Activated naive CD4-positive, alpha-beta T cell (primary cell): Measurements from ENCODE around the gene MAPKAPK3.
A peak's percentile ranks its signal among the peaks of the same experiment; 100 is the strongest.
"Not testable (repeated sequence)": the region's sequence is repeated elsewhere in the genome, so short reads cannot be mapped to it uniquely, and the experiment has no call there.

Source experiments
- DNase-seq, 4 experiments: peaks; one replicate each; lab custom pipeline; 2025; lab: John Stamatoyannopoulos, UW

MAPKAPK3 gene

DNA sequence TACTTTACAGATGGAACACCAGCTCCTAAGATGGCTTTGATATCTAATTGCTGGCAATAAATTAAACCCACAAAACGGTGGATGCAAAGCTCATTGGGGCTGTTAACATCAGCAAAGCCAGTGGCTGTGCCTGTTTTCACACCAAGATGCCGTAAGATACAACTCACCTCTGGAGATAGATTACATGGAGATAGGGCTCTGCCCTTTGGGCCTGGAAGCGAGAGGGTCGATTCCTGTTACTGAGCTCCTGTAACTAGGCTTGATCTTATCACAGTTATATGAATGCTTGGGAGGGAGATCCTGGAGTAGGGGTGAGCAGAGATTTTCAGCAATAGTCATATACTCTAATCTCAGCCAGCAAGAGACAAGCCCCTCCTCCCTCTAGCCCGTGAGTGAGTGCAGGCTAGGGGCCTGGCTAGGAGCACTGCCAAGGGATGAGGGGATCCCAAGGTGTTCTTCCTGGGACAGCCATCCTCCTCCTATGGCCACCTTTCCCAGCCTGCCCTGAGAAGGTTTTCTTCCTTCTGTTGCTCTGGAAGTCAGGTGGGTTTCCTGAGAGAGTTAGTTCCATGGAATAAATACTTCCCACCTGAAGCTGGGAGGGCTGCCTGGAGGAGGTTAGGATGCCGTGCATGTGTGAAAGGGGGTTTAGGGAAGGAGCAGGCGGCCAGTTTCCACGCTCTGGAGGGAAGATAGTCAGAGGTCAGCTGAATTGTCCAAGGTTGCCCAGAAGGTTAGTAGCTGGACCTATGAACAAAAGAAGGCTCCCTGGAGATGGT is 39.7 kb downstream of the MAPKAPK3 start:
- DNase-seq: no peak

DNA sequence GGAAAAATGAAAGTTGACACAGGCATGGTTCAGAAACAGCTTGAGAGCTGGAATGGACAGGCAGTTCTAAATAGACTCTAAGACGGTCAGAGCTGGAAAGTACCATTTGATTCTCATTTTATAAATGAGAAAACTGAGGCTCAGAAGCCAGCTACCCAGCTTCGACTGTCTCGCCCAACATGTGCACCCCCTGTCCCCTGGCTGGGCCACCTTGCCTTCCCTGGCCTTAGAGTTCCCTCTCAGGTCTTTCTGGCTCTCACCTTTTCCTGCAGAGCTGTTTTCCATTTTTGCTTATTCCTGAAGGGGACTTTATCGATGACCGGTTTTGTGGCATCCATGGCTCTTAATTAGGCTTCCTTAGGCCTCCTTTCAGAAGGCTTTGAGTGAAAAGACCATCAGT is 40.5 kb downstream of the MAPKAPK3 start:
- no peak for DNase-seq

DNA sequence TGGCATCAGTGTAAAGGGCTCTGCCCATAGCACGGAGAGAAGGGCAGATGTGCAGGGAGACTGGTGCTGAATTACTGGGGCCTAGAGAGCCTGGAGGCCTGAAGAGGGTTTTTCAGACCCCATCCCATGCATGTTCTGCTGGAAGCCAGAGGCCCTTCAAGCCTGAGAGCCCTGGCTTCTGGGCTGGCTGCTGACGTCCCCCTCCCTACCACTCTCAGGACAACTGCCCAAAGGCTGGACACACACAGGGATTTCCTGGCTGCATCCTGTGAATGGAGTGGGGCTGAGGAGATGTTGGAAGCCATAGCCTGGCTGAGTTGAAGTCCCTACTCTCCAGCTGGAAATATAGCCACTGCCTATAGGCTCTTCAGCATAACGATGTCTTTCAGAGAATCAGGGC is 40.9 kb downstream of the MAPKAPK3 start:
- no peak for DNase-seq

DNA sequence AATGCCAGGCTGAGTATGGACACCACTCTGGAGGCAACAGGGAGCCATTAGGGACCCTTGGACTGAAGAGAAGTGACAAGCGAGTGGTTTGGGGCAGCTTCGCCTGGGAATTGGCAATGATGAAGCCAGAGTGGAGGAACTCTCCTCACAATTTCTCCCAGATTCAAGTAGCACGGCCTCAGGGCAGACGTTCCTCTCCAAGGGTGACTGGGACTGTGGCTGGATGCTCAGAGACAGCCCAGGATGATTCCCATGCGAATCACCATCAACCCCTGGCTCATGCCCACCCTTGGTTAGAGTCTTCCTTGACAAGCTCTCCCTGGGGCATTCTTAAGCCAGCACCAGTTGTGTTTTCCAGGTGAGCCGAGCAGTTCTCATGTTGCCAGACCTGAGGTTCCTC is 41.5 kb downstream of the MAPKAPK3 start:
- DNase-seq: no peak

DNA sequence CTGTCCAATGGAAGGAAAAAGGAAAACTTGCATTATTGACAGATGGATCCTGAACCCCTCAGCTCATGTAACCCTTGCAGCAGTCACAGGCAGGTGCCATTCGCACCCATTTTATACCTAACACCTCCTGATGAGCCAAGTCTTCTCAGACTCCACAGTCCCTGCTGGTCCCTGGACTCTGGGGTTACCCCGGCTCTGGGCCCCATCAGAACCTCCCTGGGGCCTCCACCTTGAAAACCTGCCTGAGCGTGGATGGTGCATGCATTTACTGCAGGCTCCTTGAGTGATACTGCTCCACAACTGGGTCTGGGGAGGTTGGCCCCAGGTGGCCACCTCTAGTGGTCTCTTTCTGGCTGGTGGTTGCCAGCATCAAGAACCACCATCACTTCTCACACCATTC is 41.9 kb downstream of the MAPKAPK3 start:
- no peak for DNase-seq

DNA sequence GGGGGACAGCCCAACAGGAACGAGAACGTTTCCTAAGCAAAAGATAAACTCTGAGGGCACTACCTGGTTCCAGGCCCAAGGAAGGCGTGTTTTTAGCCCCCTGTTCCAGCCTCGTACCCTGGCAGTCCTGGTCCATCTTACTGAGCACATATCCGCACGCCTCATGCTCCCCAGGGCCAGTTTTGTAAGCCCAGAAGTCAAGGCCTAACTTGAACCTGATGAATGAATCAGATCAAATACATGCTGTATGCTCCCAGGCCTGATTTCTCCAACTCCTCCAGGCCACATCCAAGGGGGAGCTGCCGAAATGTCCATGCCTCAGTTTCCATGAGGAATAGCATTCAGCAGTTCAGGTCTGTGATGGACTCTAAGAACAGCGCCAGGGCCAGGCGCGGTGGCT is 43.4 kb downstream of the MAPKAPK3 start:
- DNase-seq: no peak

DNA sequence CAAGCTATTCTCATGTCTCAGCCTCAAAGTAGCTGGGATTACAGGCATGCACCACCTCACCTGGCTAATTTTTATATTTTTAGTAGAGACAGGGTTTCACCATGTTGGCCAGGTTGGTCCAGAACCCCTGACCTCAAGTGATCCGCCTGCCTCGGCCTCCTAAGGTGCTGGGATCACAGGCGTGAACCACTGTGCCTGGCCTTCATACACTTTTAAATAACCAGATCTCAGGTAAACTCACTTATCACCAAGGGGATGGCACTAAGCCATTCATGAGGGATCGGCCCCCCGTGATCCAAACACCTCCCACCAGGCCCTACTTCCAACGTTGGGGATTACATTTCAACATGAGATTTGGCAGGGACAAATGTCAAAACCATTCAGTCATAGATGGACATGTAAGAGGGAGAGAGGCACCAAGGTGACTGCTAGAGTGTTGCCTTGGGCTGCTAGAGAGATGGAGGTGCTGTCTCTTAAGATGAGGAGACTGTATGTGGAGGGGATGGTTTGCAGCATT is 44.4 kb downstream of the MAPKAPK3 start:
- no peak for DNase-seq

DNA sequence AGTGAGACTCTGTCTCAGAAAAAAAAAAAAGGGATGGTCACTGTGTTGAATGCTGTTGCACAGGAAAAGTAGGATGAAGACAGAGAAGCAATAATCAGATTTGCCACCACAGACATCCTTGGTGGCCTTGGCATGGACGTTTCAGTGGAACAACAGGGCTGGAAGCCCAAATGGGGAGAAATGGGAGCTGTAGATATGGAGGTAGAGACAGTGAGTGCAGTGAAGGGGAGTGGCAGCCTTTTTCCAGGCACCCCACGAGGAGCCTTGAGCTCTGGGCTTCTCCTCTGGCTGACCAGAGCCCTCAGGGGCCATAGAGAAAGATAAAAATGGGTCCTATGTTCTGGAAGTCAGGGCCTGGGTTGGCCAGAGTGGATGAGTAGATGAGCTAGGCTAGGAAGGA is 45.5 kb downstream of the MAPKAPK3 start:
- no peak for DNase-seq

DNA sequence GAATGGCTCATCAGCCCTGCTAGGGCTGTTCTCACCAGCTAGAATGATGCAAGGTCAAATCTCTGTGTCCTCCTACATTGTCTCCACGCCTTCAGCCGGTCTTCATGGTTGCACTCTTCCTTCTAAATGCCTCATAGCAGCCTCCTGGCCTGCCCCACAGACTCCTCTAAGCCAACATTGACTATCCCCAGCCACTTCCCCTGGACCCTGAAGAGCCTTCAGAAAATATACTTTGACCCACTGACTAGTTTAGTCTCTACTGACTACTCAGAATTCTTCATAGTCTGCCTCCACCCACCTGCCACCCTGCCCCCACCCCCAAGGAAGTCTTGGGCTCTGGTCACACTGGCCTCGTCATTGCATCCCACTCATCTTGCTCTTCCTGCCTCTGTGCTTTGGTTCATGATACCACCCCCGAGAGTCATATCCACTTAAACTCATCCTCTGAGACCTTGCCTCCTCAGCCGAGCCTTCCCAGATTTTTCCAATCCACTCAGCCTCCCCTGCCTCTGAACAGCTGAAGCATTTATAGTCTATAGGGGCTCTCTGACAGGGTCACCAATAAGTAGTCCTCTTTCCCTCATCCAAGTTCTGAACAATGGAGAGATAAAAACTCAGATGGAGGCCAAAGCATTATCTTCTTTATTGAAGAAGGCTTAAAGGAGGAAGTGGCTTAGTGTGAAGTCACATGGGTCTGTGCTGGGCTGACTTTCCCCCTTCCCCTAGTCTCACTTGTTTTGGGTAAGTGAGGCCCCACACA is 48.3 kb downstream of the MAPKAPK3 start:
- DNase-seq: no peak

DNA sequence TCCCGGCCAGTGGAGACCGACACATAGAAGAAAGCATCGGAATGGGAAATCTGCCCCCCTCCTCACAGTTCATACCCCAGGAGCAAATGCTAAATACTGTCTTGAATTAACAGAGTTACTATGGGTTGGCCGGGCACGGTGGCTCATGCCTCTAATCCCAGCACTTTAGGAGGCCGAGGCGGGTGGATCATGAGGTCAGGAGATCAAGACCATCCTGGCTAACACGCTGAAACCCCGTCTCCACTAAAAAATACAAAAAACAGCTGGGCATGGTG is 48.8 kb downstream of the MAPKAPK3 start:
- DNase-seq: not testable (repeated sequence)

DNA sequence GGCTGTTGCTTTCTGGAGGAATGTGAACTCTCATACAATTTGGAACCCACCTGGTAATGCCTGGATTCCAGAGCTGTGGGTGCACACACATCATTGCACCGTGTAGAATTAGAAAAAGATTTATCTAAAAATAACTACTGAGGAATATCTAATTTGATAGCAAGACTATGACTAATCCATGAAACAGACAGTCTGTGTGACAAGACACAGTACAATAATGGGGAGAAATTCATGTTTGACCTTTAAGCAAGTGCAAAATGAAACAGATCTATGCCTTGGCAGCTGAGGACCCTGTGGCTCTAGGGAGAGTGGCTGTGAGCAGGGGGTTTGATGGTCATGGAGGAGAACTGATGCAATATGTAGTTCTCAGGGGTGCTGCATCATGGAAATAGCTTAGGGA is 49.9 kb downstream of the MAPKAPK3 start:
- no peak for DNase-seq

DNA sequence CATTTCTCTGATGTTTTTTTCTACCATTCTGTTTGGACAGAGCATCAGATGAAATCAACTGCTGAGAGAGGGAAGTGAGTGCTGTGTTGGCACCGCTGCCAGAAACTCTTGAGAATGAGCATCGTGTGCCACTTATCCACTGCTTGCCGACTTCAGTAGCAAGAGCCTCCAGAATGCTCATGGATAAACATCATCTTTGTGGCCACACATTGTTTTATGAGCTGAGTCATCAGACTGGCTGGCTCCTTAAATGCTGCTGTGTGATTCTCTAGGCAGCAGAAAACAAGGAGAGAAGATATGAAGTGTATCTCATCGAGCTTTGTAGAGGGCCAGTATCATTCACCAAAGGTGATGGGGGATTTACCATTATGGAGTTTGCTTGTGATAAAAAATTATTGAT is 54.4 kb downstream of the MAPKAPK3 start:
- DNase-seq: no peak

DNA sequence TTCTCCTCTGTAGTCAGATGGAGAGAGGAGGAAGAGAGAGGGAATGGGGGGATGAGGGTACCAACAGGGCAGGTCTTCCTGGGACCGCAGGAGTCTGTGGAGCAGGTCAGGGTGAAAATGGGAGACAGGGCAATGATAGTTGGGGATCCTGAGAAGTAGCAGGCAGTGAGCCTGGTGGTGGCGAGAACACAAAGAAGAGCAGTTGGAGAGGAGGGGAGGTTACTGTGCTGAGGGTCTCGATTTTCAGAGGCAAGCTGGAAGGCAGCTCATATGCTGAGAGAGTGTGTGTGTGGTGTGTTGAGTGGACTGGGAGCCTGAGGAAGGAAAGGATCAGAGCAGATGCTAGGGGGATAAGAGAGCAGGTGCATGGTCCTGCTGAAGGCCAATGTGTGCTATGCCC is 55.7 kb downstream of the MAPKAPK3 start:
- no peak for DNase-seq

DNA sequence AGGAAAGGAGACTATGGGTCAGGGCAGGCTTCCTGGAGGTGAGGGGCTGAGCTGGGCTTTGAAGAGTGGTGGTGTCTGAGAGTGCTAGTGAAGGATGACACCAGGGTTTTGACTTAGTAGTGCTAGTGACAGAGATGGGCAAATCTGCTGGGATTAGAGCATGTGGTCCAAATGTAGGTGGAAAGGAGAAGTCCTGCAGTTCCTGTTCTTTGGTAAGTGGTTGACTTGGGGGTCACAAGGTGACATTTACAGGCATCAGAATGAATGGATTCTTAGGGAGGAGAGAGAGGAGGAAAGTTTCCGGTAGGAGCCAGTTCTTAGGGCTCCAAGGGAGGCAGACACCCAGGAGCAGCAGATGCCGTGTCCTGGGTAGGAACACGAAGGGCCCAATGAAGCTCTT is 57.0 kb downstream of the MAPKAPK3 start:
- DNase-seq: no peak

DNA sequence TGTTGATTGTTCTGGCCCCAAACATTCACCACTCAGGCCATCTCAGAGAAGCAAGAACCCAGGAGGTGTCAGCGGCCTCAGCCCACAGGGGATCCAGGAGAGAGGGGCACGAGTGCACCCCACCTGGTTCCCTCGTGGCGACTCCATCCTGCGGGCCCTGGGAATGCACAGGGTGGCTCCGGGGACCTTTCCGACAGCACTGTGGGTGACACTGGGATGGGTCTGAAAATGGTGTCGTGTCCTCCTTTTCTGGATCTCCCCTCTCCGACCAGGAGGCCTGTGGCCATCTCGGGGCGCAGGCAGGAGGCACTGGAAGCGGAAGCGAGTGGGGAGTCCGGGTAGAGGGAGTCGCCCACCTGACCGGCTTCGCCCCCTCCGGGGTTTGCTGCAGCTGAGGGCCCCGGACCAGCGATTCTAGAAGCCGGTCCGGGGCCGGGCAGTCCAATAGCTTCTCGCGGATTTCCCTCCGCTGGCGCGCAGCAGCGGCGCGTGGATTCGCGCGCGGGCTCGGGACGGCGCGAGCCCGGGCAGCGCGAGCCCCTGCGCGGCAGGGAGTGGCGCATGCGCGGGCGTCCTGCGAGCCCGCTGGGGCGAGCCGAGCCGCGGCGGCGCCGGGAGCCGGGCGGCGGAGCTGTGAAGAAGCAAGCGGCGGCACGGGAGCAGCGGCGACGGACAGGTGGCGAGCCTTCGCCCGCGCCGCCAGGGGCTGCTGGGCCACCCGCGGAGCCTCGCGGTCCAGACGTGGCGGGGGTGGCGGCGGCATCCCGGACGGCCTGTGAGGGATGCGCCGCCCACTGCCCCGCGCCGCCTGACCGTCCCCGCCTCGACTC is 57.6 kb downstream of the MAPKAPK3 start, which contains the start of gene DOCK3:
TSS of gene DOCK3 (plus strand) at position 579 of the 830 bp plus-strand sequence. CDS start 337 bp downstream, outside the sequence.
- DNase-seq: peak in 3 of 4 experiments; percentile 9 to 62 (median 27)

DNA sequence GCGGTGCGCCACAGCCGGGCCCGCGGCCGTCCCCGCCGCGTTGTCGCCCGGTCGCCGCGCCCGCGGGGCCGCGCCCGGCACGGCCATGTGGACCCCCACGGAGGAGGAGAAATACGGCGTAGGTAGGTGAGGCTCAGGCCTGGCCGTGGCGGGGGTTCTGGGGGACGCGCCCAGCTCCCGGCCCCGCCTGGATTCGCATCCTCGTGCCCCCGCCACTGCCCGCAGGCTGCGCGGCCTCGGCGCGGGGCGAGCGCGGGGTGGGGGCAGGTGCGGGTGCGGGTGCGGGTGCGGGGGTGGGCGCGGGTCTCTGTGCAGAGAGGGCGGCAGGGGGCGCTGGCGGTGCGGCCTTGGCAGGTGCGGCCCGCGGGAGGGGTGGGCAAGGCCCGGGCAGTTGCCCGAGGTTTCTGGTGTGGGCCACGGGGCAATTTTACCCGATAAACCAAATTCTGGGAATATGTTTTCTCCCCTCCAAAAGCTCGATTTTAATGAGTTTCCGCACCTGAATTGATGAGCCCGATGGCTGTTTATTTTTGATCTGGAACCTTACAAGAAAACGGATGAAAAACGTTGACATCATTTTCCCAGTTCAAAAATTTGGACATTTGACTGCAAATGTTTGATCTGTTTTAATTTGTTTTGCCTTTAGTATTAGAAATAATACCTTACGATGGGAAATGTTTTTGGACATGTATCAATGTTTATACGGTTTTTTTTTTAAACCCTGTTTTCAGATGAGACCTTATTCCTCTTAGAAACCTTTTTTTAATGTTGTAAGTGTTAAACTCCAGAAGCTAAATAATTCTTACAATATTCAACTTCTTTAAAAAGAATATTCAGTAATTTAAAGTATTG is 58.5 kb downstream of the MAPKAPK3 start:
- peak; percentile 11 to 30 (median 13) for DNase-seq

DNA sequence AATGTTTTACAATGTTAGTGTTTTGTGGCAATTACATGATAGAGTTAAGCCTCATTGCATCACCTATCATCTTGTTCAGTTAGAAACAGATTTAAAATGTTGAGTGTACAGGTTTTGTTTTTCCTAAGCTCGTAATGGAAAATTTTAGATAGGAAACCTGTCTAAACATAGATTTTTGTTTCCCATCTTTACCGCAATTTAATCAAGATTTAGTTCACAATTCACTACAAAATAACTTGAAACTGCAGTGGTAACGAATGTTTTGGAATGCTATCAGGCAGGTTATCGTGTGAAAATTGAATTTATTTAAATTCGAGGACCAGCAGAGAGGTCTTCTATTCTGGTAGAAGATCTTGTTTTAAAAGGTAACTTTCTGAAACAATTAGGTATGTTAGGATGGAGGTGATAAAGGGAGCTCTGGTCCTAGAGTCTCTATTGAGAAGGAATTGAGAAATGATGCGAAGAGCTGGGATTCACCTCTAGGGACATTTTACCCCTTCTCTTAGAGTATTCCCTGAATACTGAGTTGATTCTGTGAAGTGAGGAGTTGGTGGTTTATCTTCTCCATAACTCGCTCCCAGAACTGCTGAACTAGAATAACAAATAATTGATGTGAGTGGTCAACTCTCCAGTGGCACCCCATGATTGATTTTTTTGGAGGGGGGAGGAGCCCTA is 59.2 kb downstream of the MAPKAPK3 start:
- no peak for DNase-seq

DNA sequence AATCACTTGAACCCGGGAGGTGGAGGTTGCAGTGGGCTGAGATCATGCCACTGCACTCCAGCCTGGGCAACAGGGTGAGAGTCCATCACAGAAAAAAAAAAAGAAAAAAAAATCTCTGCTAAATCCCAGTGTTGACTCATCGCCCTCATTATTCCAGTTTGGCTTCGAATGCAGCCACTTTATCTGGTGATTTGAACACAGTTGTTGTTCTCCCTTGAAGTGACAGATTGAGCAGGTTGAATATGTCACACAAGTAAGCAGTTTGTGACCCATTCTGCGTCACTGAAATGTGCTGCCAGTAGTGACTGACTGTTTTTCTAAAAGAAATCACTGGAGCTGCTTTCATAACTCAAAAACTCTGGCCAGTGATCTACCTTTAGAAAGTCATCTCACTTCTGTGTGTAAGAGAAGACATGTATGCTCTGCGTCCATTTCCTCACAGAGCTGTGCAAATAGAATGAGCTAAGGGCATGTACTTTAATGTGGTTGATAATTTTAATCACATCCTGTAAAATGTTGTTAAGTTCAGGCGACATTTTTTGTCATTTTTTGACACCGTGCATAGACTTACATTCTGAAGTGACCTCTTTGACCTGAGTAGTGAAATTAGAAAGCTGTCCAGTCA is 70.3 kb downstream of the MAPKAPK3 start:
- DNase-seq: no peak

DNA sequence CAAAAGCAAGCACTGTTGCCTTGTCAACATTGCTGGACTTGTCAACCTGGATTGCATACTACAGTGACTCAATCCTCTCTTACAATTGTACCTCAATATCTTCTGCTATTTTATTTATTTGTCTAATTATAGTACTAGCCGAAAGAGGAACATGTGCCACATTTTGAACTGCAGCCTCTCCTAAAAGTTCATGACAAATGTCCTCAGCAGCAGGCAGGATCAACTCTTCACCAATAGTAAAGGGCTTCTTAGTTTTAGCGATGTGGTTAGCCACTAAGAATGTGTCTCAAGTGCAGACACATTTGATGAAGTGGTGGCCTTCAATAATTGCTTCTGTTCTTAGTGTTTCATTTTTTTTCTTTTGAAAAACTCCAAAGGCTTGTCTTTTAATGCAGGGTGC is 71.0 kb downstream of the MAPKAPK3 start:
- DNase-seq: no peak

DNA sequence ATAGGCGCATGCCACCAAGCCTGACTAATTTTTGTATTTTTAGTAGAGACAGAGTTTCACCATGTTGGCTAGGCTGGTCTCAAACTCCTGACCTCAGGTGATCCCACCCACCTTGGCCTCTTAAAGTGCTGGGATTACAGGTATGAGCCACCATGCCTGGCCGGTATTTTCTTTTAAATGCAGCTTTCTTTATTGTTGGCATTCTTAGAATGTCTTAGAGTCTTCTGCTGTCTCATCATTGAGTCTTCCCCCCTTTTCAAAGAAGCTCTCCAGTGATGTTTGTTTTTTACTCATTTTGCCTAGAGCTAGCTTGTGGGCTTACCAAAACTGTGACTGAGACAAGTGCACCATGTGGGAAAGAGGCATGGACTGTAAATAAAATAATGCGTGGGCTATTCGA is 71.7 kb downstream of the MAPKAPK3 start:
- DNase-seq: not testable (repeated sequence)

DNA sequence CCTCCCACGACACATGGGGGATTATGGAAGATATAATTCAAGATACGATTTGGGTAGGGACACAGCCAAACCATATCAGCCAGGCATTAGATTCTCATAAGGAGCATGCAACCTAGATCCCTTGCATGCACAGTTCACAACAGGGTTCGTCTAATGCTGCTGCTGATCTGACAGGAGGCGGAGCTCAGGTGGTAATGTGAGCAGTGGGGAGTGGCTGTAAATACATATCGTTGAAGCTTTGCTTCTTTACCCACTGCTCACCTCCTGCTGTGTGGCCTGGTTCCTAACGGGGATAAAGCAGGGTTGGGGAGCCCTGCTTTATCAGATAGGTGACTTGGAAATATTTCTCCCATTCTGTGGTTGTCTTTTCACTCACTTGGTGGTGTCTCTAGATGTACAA is 72.6 kb downstream of the MAPKAPK3 start:
- DNase-seq: no peak
